SU-DHL-6 (cell line): Measurements from ENCODE around the gene PTCRA.

Source experiments
- H2AFZ ChIP-seq: fragments of 200-600 bp; sonication (generic); 2 replicates; pipeline ENCODE4 v1.6.1; 2014; ENCODE audit warnings: low read depth, mild to moderate bottlenecking, moderate library complexity, mixed read lengths, antibody characterized with exemption, low read length; ENCODE audit not compliant: severe bottlenecking
- H3F3A ChIP-seq: fragments of 200-600 bp; shearing (Covaris generic); 2 replicates; pipeline ENCODE4 v1.6.0; 2016; ENCODE audit warnings: antibody characterized with exemption, mild to moderate bottlenecking; ENCODE audit not compliant: insufficient read depth
- H3K27ac ChIP-seq: fragments of 200-600 bp; sonication (generic); 2 replicates; pipeline ENCODE4 v1.5.1; 2016; ENCODE audit warnings: low read depth, mild to moderate bottlenecking, low read length, moderate library complexity, mixed read lengths
- H3K27me3 ChIP-seq: fragments of 200-600 bp; sonication (generic), shearing (Covaris generic); 2 replicates; pipeline ENCODE4 v1.6.0; 2014; ENCODE audit warnings: mild to moderate bottlenecking, low read length
- H3K36me3 ChIP-seq: fragments of 200-600 bp; sonication (generic); 2 replicates; pipeline ENCODE4 v1.6.1; 2014; ENCODE audit warnings: mild to moderate bottlenecking, low read length, mixed read lengths
- H3K4me2 ChIP-seq: fragments of 300-600, 200-600 bp; shearing (Covaris generic), sonication (generic); 2 replicates; pipeline ENCODE4 v1.6.0; 2014; ENCODE audit warnings: low read length, low read depth, mild to moderate bottlenecking; ENCODE audit not compliant: poor library complexity, severe bottlenecking
- H3K4me3 ChIP-seq: fragments of 200-600 bp; sonication (generic); 2 replicates; pipeline ENCODE4 v1.5.1; 2014; ENCODE audit warnings: antibody characterized with exemption, low read length, mild to moderate bottlenecking, mixed read lengths; ENCODE audit not compliant: insufficient read depth, poor library complexity, severe bottlenecking
- H3K79me2 ChIP-seq: fragments of 200-600 bp; sonication (generic); 2 replicates; pipeline ENCODE4 v1.6.1; 2014; ENCODE audit warnings: mild to moderate bottlenecking, low read length, moderate library complexity; ENCODE audit not compliant: insufficient read depth
- H3K9ac ChIP-seq: fragments of 200-600 bp; sonication (generic); 2 replicates; pipeline ENCODE4 v1.7.0; 2014; ENCODE audit warnings: mild to moderate bottlenecking, low read length
- H3K9me2 ChIP-seq: fragments of 200-600 bp; sonication (generic); replicated peaks from 2 replicates; pipeline ENCODE4 v1.6.1; 2014; ENCODE audit warnings: low read length; ENCODE audit not compliant: insufficient read depth
- H3K9me3 ChIP-seq: fragments of 200-600 bp; sonication (generic); 2 replicates; pipeline ENCODE4 v1.6.1; 2014; ENCODE audit warnings: low read length, mixed read lengths; ENCODE audit not compliant: insufficient read depth
- H4K20me1 ChIP-seq: fragments of 200-600 bp; sonication (generic); 2 replicates; pipeline ENCODE4 v1.6.1; 2014; ENCODE audit warnings: low read depth, mild to moderate bottlenecking, antibody characterized with exemption, low read length, moderate library complexity, mixed read lengths
- CTCF ChIP-seq: fragments of 200-600 bp; sonication (generic); IDR thresholded peaks from one replicate; pipeline ENCODE4 v1.5.1; 2017; ENCODE audit warnings: antibody characterized with exemption, mild to moderate bottlenecking, low read length, moderate library complexity; ENCODE audit not compliant: insufficient read depth, poor library complexity, severe bottlenecking
- EZH2phosphoT487 ChIP-seq: fragments of 200-600 bp; sonication (generic), shearing (Covaris generic); conservative IDR thresholded peaks from 2 replicates; pipeline ENCODE4 v1.6.1; 2018; ENCODE audit warnings: mild to moderate bottlenecking, antibody characterized with exemption, low read length, moderate library complexity, mixed read lengths

The PTCRA gene

GRCh38 chr6:42967228-42967627, 51.4 kb downstream of the PTCRA start:
- H2AFZ ChIP-seq = no peak overlapping the region
- H3F3A ChIP-seq = no peaks in the 10 kb centered on the region
- no peaks in the 10 kb centered on the region for H3K79me2 ChIP-seq
- H3K36me3 ChIP-seq = no peaks in the 10 kb centered on the region
- no peak overlapping the region for H3K4me2 ChIP-seq
- no peaks in the 10 kb centered on the region for H3K9me2 ChIP-seq
- no peaks in the 10 kb centered on the region for H3K9me3 ChIP-seq
- no peak overlapping the region for H3K4me3 ChIP-seq
- TF ChIP-seq CTCF (no peak), EZH2phosphoT487 (no peak)
- H4K20me1 ChIP-seq = no peaks in the 10 kb centered on the region
- no peaks in the 10 kb centered on the region for H3K27me3 ChIP-seq
- no peak overlapping the region for H3K9ac ChIP-seq
- H3K27ac ChIP-seq = no peak overlapping the region

GRCh38 chr6:42968126-42968701, 52.4 kb downstream of the PTCRA start:
- H3K9me2 ChIP-seq = no peaks in the 10 kb centered on the region
- no peak for TF ChIP-seq CTCF
- no peak for TF ChIP-seq EZH2phosphoT487
- no peak overlapping the region for H3K27ac ChIP-seq
- H3K36me3 ChIP-seq = no peaks in the 10 kb centered on the region
- H3K4me2 ChIP-seq = no peak overlapping the region
- H3K27me3 ChIP-seq = no peaks in the 10 kb centered on the region
- no peak overlapping the region for H2AFZ ChIP-seq
- H4K20me1 ChIP-seq = no peaks in the 10 kb centered on the region
- no peak overlapping the region for H3K9ac ChIP-seq
- no peaks in the 10 kb centered on the region for H3K79me2 ChIP-seq
- H3K9me3 ChIP-seq = no peaks in the 10 kb centered on the region
- no peaks in the 10 kb centered on the region for H3F3A ChIP-seq
- no peak overlapping the region for H3K4me3 ChIP-seq

- H3K27me3 ChIP-seq = no peaks in the 10 kb centered on the region
- no peaks in the 10 kb centered on the region for H4K20me1 ChIP-seq
- H2AFZ ChIP-seq = no peak overlapping the region
- no peaks in the 10 kb centered on the region for H3K9me3 ChIP-seq
- no peaks in the 10 kb centered on the region for H3K36me3 ChIP-seq
- no peaks in the 10 kb centered on the region for H3K79me2 ChIP-seq
- no peak overlapping the region for H3K4me2 ChIP-seq
- H3K9me2 ChIP-seq = no peaks in the 10 kb centered on the region
- TF ChIP-seq CTCF (no peak), EZH2phosphoT487 (no peak)
- no peak overlapping the region for H3K4me3 ChIP-seq
- no peak overlapping the region for H3K9ac ChIP-seq
- no peaks in the 10 kb centered on the region for H3F3A ChIP-seq
- no peak overlapping the region for H3K27ac ChIP-seq
Measured at GRCh38 chr6:42968783-42969182, 52.9 kb downstream of the PTCRA start.
